ENCODE data around the gene RNASEH2A.

The RNASEH2A gene

DNA sequence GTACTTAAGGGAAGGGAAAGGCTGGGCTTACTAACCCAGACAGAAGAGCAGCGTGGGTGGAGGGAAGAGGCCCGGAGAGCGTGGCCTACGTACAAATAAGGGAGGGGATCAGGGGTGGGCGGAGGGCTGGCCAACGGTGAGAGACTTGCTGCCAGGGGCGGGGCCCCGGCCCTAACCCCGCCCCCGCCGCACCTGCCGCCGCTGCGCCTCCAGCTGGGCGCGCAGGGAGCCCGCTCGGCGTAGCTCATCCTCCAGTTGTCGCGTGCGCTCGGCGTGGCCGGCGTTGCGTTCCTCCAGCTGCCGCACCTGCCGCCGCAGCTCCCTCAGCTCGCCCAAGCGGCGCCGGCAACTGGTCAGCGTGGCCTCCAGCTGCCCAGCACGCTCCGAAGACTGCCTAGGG is 36.7 kb upstream of the RNASEH2A start:
- Histone ChIP-seq H3K4me1 (ENCODE audit: control insufficient read depth in 1 of 2, insufficient read depth in 2 of 2, low read length in 2 of 2) (peaks cover 7 to 13% of the 10 kb centered on the region in 2 experiments), H3K27ac (ENCODE audit: low read depth, low read length) (no peak overlapping the region), H3K4me2 (ENCODE audit: low read length) (peak overlapping the region; percentile 24), H2BK120ac (ENCODE audit: insufficient read depth, low read length, poor library complexity) (no peak overlapping the region), H2BK12ac (ENCODE audit: low read length) (no peak overlapping the region), H3K79me1 (ENCODE audit: low read length) (peaks cover 2% of the 10 kb centered on the region), H3K79me2 (ENCODE audit: control insufficient read depth, insufficient read depth, low read length, poor library complexity) (no peaks in the 10 kb centered on the region), H4K12ac (ENCODE audit: low read depth, low read length) (no peak overlapping the region), H3K18ac (ENCODE audit: low read length) (no peak overlapping the region), H3K9me3 (ENCODE audit: insufficient read depth, low read depth, low read length) (peaks cover 1% of the 10 kb centered on the region), H3K23ac (ENCODE audit: low read length) (no peak overlapping the region), H3K36me3 (ENCODE audit: control insufficient read depth in 1 of 2, insufficient read depth in 2 of 2, low read length in 2 of 2) (peaks cover 48 to 56% of the 10 kb centered on the region in 2 experiments), H3K27me3 (ENCODE audit: insufficient read depth, low read length) (no peaks in the 10 kb centered on the region), H4K91ac (ENCODE audit: low read depth, low read length) (no peak overlapping the region), H3K9ac (ENCODE audit: low read length) (no peak overlapping the region), H4K8ac (ENCODE audit: low read depth, low read length) (no peak overlapping the region), H3K14ac (ENCODE audit: low read length) (no peak overlapping the region), H2AK5ac (ENCODE audit: low read length) (no peak overlapping the region), H3K4ac (ENCODE audit: low read depth, low read length) (no peak overlapping the region), H2AFZ (ENCODE audit: insufficient read depth, low read length, poor library complexity) (no peak overlapping the region), H3K4me3 (ENCODE audit: low read depth, low read length) (no peak overlapping the region), H2BK5ac (ENCODE audit: low read depth, low read length, poor library complexity) (no peak overlapping the region)
- no CpG with 5 or more reads among the region's 37 CpGs for WGBS (ENCODE audit: extremely low coverage, insufficient coverage, insufficient read length)
- DNase-seq: peak in 1 of 2 donors; percentile 43

DNA sequence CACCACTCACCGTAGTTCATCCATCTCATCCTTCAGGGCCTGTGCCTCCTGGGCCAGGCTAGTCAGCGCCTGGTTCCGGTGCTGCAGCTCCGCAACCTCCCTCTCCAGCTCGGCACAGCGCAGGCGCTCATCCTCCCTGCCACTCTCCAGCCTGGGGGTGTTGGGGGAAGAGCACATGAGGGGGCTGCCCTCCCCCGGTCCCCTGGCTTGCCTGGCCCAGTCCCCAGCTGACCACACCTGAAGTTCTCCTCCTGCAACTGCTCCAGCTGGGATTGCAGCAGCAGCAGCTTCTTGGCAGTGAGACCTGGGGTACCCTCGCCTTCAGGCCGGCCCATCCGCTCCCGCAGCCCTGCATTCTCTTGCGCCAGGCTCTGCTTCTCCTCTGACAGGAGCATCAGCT is 35.5 kb upstream of the RNASEH2A start:
- WGBS (ENCODE audit: extremely low coverage, insufficient coverage, insufficient read length): no CpG with 5 or more reads among the region's 13 CpGs
- peaks cover 38 to 45% of the 10 kb centered on the region in 2 experiments for H3K36me3 ChIP-seq (ENCODE audit: control insufficient read depth in 1 of 2, insufficient read depth in 2 of 2, low read length in 2 of 2)
- H3K4me1 ChIP-seq (ENCODE audit: control insufficient read depth in 1 of 2, insufficient read depth in 2 of 2, low read length in 2 of 2): peaks cover 9 to 16% of the 10 kb centered on the region in 2 experiments
- no peak overlapping the region for H3K4ac ChIP-seq (ENCODE audit: low read depth, low read length)
- H3K9ac ChIP-seq (ENCODE audit: low read length): no peak overlapping the region
- no peak overlapping the region for H3K27ac ChIP-seq (ENCODE audit: low read depth, low read length)
- H4K8ac ChIP-seq (ENCODE audit: low read depth, low read length): no peak overlapping the region
- H4K12ac ChIP-seq (ENCODE audit: low read depth, low read length): no peak overlapping the region
- H3K79me1 ChIP-seq (ENCODE audit: low read length): peaks cover 6% of the 10 kb centered on the region
- H2BK120ac ChIP-seq (ENCODE audit: insufficient read depth, low read length, poor library complexity): no peak overlapping the region
- H2AFZ ChIP-seq (ENCODE audit: insufficient read depth, low read length, poor library complexity): no peak overlapping the region
- no peak overlapping the region for H3K4me2 ChIP-seq (ENCODE audit: low read length)
- peaks cover 3% of the 10 kb centered on the region for H3K79me2 ChIP-seq (ENCODE audit: control insufficient read depth, insufficient read depth, low read length, poor library complexity)
- H3K23ac ChIP-seq (ENCODE audit: low read length): no peak overlapping the region
- H4K91ac ChIP-seq (ENCODE audit: low read depth, low read length): no peak overlapping the region
- H3K27me3 ChIP-seq (ENCODE audit: insufficient read depth, low read length): no peaks in the 10 kb centered on the region
- no peak overlapping the region for H2AK5ac ChIP-seq (ENCODE audit: low read length)
- H3K14ac ChIP-seq (ENCODE audit: low read length): no peak overlapping the region
- no peak overlapping the region for H2BK12ac ChIP-seq (ENCODE audit: low read length)
- no peak for DNase-seq
- no peak overlapping the region for H3K4me3 ChIP-seq (ENCODE audit: low read depth, low read length)
- no peaks in the 10 kb centered on the region for H3K9me3 ChIP-seq (ENCODE audit: insufficient read depth, low read depth, low read length)
- H2BK5ac ChIP-seq (ENCODE audit: low read depth, low read length, poor library complexity): no peak overlapping the region
- no peak overlapping the region for H3K18ac ChIP-seq (ENCODE audit: low read length)

GRCh38 chr19:12772323-12772722 is 34.1 kb upstream of the RNASEH2A start:
- peaks cover 29 to 37% of the 10 kb centered on the region in 2 experiments for H3K36me3 ChIP-seq (ENCODE audit: control insufficient read depth in 1 of 2, insufficient read depth in 2 of 2, low read length in 2 of 2)
- peaks cover 7% of the 10 kb centered on the region for H3K79me1 ChIP-seq (ENCODE audit: low read length)
- H2AFZ ChIP-seq (ENCODE audit: insufficient read depth, low read length, poor library complexity): no peak overlapping the region
- H2BK5ac ChIP-seq (ENCODE audit: low read depth, low read length, poor library complexity): no peak overlapping the region
- no peak overlapping the region for H2AK5ac ChIP-seq (ENCODE audit: low read length)
- no peak overlapping the region for H3K14ac ChIP-seq (ENCODE audit: low read length)
- no peak overlapping the region for H4K8ac ChIP-seq (ENCODE audit: low read depth, low read length)
- no peaks in the 10 kb centered on the region for H3K27me3 ChIP-seq (ENCODE audit: insufficient read depth, low read length)
- no peak overlapping the region for H2BK12ac ChIP-seq (ENCODE audit: low read length)
- H3K4me3 ChIP-seq (ENCODE audit: low read depth, low read length): no peak overlapping the region
- H3K4me1 ChIP-seq (ENCODE audit: control insufficient read depth in 1 of 2, insufficient read depth in 2 of 2, low read length in 2 of 2): peaks cover 11 to 18% of the 10 kb centered on the region in 2 experiments
- no peak overlapping the region for H4K91ac ChIP-seq (ENCODE audit: low read depth, low read length)
- no peak overlapping the region for H3K27ac ChIP-seq (ENCODE audit: low read depth, low read length)
- no peak overlapping the region for H3K9ac ChIP-seq (ENCODE audit: low read length)
- H3K79me2 ChIP-seq (ENCODE audit: control insufficient read depth, insufficient read depth, low read length, poor library complexity): peaks cover 3% of the 10 kb centered on the region
- WGBS (ENCODE audit: extremely low coverage, insufficient coverage, insufficient read length): no CpG with 5 or more reads among the region's 4 CpGs
- no peaks in the 10 kb centered on the region for H3K9me3 ChIP-seq (ENCODE audit: insufficient read depth, low read depth, low read length)
- no peak for DNase-seq
- H3K4ac ChIP-seq (ENCODE audit: low read depth, low read length): no peak overlapping the region
- no peak overlapping the region for H2BK120ac ChIP-seq (ENCODE audit: insufficient read depth, low read length, poor library complexity)
- H3K4me2 ChIP-seq (ENCODE audit: low read length): no peak overlapping the region
- no peak overlapping the region for H4K12ac ChIP-seq (ENCODE audit: low read depth, low read length)
- H3K23ac ChIP-seq (ENCODE audit: low read length): no peak overlapping the region
- H3K18ac ChIP-seq (ENCODE audit: low read length): no peak overlapping the region

- peaks cover 6% of the 10 kb centered on the region for H3K79me2 ChIP-seq (ENCODE audit: control insufficient read depth, insufficient read depth, low read length, poor library complexity)
- no peak overlapping the region for H3K14ac ChIP-seq (ENCODE audit: low read length)
- no peak overlapping the region for H4K8ac ChIP-seq (ENCODE audit: low read depth, low read length)
- no peak overlapping the region for H2BK12ac ChIP-seq (ENCODE audit: low read length)
- no peak overlapping the region for H2AFZ ChIP-seq (ENCODE audit: insufficient read depth, low read length, poor library complexity)
- H3K23ac ChIP-seq (ENCODE audit: low read length): no peak overlapping the region
- no peak overlapping the region for H4K91ac ChIP-seq (ENCODE audit: low read depth, low read length)
- no peaks in the 10 kb centered on the region for H3K9me3 ChIP-seq (ENCODE audit: insufficient read depth, low read depth, low read length)
- H3K79me1 ChIP-seq (ENCODE audit: low read length): peaks cover 17% of the 10 kb centered on the region
- no peaks in the 10 kb centered on the region for H3K27me3 ChIP-seq (ENCODE audit: insufficient read depth, low read length)
- no peak overlapping the region for H3K18ac ChIP-seq (ENCODE audit: low read length)
- no peak overlapping the region for H3K4me3 ChIP-seq (ENCODE audit: low read depth, low read length)
- no peak overlapping the region for H3K4ac ChIP-seq (ENCODE audit: low read depth, low read length)
- H3K27ac ChIP-seq (ENCODE audit: low read depth, low read length): no peak overlapping the region
- no peak overlapping the region for H2AK5ac ChIP-seq (ENCODE audit: low read length)
- H4K12ac ChIP-seq (ENCODE audit: low read depth, low read length): no peak overlapping the region
- H2BK120ac ChIP-seq (ENCODE audit: insufficient read depth, low read length, poor library complexity): no peak overlapping the region
- H3K9ac ChIP-seq (ENCODE audit: low read length): no peak overlapping the region
- no CpG with 5 or more reads among the region's 2 CpGs for WGBS (ENCODE audit: extremely low coverage, insufficient coverage, insufficient read length)
- H3K4me1 ChIP-seq (ENCODE audit: control insufficient read depth in 1 of 2, insufficient read depth in 2 of 2, low read length in 2 of 2): peaks cover 15 to 25% of the 10 kb centered on the region in 2 experiments
- H2BK5ac ChIP-seq (ENCODE audit: low read depth, low read length, poor library complexity): no peak overlapping the region
- no peak overlapping the region for H3K4me2 ChIP-seq (ENCODE audit: low read length)
- H3K36me3 ChIP-seq (ENCODE audit: control insufficient read depth in 1 of 2, insufficient read depth in 2 of 2, low read length in 2 of 2): peaks cover 21 to 29% of the 10 kb centered on the region in 2 experiments
- no peak for DNase-seq
Measured at GRCh38 chr19:12773571-12773970, 32.8 kb upstream of the RNASEH2A start.

Data from trophoblast cell (in vitro differentiated cells and primary cell).